ENCODE measurements around the gene IL21R. TPM values are rescaled to one million over a fixed set of nuclear protein-coding genes. Genes with fewer than 3 reads are reported as not detected.
"Not testable (repeated sequence)": the region's sequence is repeated elsewhere in the genome, so short reads cannot be mapped to it uniquely, and the experiment has no call there.

Gene IL21R
- total RNA-seq, 1 donor from 2014 or later, result 0.72 TPM

DNA sequence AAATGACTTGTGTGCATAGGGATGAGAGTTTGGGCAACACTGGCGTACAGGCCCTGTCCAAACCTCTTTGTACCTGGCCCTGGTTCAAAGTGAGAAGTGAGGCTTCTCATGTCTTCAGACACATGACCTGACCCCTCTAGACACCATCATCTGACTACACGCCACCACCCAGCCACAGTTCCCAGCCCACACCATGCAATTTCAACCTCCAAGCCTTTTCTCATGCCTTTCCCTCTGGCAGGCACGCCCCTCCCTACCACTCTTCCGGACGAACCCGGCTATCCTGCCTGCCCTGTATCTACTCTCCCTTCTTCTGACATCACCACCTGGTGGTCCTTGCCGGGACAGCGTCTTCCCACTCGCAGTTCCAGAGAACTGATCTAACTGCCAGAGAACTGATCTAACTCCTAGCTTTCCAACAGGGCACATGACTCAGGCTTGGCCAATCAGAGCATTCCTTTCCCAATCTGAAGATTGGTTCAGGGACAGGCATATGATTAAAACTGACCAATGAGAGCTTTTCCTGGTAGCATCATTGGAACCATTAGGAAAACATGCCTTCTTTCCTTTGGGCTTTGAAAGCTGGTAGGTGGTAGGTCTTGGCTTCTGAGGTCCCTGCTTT, 27.1 kb upstream of the IL21R start:
- DNase-seq (ENCODE audit: low spot score), result peak; percentile 74

DNA sequence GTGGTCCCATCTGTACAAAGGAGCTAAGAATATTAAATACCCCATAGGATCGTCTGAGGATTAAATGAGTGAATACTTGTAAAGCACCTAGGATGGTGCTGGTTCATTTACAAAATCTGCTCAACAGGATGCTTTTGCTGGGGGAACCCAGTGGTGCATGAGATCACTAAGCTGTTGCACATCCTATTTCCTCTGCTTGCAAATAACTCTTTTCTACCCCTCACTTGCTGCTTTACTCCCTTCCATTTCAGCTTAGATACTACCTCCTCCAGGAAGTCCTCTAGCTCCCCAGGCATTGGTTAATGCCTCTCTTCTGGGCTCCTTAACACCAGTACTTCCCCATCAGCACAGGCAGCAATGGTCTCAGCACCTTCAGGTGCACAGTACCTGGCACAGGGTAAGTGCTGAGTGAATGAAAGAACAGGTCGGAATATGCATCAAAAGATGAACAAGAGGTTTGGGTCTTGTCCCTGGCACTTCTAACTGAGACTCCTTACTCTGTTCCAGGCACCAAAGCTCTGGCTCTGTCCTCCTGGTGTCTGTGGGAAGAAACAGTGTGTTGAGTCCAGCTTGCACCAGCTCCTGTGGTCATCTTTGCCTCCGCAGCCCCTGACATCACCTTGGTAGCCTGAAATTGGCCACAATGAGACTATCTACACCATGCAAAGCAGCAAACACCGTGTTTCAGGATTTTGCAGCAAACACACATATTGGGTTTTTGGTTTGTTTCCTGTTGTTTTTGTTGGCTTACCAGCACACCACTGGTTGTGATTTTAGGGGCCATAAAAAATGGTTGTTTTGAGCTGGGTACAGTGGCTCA, 24.1 kb upstream of the IL21R start:
- no peak for DNase-seq (ENCODE audit: low spot score)

DNA sequence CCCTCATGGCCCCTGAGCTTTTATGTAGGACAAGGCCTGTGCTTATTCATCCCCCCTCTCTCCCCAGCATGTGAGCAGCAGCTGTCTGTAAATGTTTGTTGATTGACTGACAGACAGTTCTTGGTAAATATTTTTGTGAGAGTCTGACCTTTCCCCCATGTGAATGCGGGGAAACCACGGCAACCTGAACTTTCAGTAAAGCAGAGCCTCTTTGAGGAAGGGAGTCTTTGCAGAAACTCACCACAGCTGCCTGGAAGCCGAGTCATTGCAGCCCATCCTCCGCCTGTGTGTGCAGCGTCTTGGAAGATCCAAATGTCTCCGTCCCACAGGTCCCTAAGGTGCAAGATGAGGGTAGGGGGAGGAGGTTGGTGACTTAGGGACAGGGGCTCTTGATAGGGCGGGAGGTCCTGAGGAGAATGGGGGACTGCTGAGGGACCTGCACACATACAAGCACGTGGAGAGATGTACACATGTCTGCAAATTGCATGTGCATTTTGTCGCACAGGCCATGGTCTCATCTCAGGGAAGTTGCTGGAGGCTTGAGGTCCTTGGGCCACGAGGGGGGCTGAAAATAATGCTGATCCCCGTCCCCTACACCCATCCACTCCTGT, 23.0 kb upstream of the IL21R start:
- no peak for DNase-seq (ENCODE audit: low spot score)

DNA sequence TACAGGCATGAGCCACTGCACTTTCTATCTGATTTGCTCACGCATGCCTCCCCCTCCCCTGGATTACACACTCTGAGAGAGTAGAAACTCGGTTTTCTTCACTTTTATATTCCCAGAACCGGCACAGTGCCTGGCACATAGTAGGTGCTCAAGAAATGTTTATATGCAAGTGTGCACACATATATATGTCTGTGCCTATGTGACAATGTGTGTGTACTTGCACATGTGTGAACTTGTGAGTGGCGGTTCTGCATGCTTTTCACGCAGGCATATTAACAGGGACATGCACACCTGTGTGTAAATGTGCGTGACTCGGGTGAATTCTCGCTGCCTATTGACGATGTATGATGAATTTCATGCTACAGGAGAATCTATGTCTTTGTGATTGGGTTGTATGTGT, 22.1 kb upstream of the IL21R start:
- DNase-seq (ENCODE audit: low spot score), result no peak

DNA sequence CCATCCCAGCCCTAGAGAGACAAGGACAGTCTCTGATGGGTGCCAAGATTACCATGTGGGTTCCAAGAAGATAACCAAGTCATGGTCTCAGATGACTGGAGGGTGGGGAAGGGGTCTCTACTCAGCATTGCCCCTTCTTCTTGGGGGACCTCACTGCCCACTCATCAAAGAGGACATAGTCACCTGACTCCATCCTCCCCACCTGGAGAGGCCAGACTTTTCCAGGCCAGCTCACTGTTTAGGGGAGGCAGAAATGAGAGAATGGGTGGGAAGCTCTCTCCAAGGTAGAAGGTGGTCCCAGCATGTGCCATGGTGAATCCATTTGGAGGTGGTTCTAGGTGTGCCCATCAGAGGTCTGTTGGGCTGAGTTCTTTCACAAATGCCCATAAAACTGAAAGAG, 20.7 kb upstream of the IL21R start:
- DNase-seq (ENCODE audit: low spot score), result no peak

DNA sequence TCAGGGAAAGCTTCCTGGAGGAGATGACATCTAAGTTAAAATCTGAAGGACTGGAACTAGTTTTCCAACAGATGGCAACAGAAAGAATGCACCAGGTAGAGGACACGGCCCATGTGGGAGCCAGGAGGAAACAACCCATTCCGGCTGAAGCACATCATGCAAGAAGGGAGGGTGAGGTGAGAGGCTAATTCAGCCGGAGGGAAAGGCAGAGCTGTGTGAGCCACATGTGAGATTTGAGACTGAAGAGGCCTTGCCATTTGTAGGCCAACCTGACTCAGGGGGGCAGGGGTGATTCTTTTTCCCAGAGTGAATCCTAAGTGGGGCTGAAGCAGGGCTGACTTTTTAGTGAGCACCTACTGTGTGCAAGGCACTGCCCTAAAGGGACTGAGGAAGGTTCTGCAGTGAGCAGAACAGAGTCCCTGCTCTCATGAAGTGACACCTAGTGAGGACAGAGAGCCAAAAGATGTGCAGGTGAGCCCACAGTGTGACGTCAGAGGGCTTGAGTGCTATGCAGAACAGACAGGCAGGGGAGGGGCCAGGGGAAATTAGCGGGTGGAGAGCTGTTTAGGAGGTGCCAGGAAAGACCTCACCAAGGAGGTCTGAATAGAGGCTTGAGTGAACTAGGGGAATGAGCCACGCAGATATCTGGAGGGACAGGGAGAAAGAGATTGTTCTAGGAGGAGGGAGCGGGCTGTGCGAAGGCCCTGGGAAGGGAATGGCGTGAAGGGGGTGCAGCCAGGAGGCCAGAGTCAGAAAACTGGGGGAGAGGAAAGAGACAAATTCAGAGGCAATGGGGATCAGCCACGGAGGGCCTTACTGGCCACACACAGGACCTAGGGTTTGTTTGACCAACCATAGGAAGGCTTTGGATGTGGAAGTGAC, 19.8 kb upstream of the IL21R start:
- DNase-seq (ENCODE audit: low spot score), result no peak

DNA sequence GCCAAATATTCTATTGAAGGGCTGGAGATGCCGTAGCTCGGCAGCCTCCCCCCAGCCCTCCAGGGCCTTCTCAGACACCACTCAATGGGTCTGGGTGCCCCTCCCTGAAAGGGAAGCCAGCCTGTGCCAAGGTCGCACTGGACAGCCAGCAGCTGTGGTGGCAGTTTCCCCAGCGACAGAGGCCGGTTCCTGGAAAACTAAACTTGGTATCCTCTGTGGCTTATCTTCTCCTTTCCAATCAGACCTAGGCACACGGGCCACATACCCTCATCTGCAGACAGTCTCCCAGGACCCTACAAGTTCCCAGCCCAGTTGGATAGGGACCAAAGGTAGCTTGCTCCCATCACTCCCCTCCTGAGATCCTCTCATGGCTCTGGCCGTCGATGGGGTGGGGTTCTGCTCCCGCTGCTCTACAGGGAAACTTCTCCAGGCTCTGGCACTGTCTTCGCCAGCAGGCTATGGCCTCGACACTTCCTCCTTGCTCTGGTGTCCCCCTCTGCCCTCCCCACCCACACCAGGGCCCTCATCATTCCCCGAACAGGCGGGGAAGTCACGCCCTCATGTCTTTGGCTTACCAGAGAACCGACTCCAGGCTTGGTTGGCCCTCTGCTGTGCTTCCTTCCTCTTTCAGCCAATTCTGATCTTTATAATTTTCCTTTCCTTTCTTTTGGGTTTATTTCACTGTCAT, 18.3 kb upstream of the IL21R start:
- DNase-seq (ENCODE audit: low spot score), result no peak

DNA sequence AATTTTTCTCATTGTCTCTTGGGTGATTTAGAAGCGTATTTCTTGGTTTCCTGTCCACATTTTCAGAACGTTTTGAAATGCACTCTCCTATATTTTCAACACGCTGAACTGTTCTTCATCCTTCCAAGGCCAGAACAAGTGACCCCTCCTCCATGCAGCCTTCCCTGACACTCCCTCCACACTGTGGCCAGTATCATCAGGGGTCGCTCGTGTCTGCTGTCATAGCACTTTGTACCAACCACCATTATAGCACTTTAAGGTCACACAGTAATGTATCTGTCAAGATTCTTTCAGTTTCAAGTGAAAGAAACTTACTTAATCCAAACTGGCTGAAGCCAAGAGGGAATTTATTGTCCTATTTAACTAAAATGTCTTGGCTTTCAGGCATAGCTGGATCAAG, 17.5 kb upstream of the IL21R start:
- DNase-seq (ENCODE audit: low spot score), result no peak

DNA sequence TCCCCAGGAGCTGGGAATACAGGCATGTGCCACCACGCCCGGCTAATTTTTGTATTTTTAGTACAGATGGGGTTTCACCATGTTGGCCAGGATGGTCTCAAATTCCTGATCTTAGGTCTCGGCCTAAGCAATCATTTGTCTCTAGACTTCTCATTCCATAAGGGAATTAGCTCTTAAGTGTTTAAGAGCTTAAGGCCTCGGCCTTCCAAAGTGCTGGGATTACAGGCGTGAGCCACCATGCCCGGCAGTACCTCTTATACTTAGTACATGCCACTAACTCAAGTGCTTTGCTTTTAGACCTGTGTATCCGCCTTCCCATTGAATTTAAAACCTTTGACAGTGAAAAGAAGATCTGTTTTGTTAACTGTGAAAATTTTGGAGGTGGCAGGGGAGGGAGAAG, 16.6 kb upstream of the IL21R start:
- no peak for DNase-seq (ENCODE audit: low spot score)

DNA sequence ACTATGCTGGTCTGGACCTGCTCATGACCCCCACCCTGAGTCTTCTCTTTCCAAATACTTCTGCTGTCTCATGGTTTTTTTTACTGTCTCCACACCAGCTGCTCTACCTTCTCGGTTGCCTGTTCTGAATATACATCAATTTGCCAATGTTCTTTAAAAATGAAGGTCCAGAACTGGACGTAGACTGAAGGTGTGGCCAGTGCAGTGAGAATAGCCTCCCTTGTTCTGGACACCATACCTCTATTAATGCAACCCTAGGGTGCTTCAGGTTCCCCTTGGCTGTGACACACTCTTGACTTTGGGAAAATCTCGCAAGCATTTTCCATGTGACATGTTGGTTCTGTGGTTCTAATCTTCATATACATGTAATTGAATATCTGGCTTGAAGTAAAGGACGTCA, 15.3 kb upstream of the IL21R start:
- DNase-seq (ENCODE audit: low spot score), result no peak

DNA sequence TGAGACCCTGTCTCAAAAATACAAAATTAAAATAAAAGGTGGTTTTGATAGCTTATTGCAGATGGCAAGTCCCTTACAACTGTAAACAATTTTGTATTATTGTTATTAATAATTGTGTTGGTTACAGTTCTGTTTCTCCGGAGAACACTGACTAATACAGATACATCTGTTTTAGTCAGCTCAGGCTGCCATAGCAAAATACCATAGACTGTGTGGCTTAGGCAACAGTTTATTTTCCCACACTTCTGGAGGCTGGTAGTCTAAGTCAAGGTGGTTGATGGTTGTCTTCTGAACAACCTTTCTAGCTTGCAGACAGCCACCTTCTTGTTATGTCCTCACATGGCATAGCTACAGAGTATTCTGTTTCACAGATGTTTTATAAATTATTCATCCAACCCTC, 14.2 kb upstream of the IL21R start:
- DNase-seq (ENCODE audit: low spot score), result no peak

DNA sequence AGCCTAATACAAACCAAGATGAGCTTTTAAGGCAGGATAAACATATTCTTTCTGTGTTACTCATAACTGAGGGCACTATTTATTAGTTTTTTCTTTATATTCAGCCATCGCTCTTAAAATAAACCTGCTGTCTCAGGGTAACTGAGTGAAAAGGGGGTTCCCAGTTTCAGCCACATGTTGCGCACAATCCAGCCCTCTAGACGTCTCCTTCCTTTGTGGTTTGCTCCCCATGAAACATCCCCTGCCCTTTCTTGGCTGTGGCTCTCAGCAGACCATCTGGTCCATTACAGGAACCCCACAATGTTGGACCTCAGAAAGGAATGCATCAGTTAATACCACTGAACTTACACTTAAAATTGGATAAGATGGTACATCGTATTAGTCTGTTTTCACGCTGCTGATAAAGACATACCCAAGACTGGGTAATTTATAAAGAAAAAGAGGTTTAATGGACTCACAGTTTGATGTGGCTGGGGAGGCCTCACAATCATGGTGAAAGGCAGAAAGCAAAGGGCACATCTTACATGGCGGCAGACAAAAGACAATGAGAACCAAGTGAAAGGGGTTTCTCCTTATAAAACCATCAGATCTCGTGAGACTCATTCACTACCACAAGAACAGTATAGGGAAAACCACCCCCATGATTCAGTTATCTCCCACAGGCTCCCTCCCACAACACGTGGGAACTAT, 12.6 kb upstream of the IL21R start:
- DNase-seq (ENCODE audit: low spot score), result no peak

DNA sequence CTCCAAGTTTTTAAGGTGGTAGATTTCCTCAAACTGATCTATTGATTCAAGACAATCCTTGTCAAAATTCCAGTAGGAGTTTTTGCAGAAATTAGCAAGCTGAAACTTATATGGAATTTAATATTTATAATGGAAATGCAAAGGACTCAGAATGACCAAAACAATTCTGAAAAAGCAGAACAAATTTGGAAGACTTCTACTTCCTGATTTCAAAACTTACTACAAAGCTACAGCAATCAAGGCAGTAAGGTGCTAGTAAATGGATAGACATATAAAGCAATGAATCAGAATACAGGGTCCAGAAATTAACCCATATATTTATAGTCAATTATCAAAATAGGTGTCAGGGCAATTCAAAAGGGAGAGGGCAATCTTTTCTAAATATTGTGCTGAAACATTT, 11.8 kb upstream of the IL21R start:
- no peak for DNase-seq (ENCODE audit: low spot score)

DNA sequence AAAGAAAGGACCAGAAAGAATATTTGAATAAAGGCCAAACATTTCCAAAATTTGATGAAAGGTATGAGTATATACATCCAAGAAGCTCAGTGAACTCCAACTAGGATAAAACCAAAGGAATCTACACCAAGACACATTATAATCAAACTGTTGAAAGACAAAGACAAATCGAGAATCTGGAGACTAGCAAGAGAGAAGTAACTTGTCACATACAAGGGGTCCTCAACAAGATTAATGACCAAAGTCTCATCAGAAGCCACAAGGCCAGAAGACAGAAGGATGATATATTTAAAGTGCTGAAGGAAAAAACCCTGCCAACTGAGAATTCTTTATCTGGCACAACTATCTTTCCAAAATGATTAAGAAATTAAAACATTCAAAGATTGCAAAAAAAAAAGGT, 9.3 kb upstream of the IL21R start:
- no peak for DNase-seq (ENCODE audit: low spot score)

DNA sequence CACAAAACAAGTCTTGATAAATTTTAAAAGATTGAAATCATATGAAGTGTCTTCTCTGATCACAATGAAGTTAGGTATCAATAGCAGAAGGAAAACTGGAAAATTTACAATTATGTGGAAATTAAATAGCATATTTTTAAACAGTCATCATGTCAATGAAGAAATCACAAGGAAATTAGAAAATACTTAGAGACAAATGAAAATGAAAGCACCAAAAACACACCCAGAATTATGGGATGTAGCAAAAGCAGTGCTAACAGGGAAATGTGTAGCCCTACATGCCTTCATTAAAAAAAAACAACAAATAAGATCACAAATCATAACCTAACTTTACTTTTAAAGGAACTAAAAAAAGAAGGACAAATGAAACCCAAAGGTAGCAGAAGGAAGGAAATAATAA, 7.5 kb upstream of the IL21R start:
- DNase-seq (ENCODE audit: low spot score), result no peak

DNA sequence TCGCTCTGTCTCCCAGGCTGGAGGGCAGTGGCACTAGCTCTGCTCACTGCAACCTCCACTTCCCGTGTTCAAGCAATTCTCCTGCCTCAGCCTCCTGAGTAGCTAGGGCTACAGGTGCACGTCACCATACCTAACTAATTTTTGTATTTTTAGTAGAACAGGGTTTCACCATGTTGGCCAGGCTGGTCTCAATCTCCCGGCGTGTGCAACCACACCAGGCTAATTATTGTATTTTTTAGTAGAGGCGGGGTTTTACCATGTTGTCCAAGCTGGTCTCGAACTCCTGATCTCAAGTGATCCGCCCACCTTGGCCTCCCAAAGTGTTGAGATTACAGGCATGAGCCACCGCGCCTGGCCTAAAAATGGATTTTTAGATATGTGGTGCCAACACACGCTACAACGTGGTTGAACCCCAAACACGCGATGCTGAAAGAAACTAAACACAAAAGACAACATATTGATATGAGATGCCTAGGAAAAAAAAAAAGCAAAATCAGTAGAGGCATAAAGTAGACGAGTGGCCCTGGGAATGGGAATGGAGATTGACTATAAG, 3.6 kb upstream of the IL21R start:
- DNase-seq (ENCODE audit: low spot score), result not testable (repeated sequence)

DNA sequence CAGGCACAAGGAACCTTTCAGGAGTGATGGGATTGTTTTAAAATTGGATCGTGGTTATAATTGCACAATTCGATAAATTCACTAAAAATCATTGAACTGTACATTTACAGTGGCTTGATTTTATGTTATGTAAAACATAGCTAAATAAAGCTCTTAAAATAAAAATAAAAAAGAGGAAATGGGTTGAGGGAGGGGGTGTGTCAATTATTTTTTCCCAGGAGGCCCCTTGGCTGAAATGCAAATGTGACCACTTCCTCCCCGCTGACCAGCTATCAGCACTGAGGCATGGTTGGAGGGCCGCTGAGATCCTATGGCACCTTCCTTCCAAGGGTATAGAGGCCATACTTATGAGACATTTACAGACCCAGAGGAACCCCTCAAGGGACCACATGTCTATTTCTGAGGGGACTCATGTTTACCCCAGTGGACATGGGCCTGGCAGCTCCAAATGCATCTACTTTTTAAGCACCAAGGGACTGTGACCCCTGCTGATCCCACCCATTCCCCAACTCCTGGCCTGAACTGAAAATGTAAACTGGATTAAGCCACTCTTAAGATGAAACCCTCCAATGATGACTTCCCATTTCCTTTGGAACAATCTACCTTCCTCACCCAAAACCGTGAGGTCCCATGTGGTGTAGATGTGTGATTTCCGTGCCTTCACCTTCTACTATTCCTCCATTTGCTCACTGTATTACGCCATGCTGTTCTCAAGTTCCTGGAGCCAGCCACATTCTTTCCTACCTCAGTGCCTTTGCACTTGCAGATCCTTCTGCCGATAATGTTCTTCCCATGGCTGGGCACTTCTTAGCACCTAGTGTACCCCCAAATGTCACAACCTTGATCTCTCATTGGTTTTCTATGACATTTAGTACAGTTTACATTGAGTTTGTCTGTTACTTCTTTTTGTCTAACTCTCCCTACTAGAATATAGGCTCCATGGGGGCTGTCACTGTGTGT, 2.8 kb upstream of the IL21R start:
- no peak for DNase-seq (ENCODE audit: low spot score)

DNA sequence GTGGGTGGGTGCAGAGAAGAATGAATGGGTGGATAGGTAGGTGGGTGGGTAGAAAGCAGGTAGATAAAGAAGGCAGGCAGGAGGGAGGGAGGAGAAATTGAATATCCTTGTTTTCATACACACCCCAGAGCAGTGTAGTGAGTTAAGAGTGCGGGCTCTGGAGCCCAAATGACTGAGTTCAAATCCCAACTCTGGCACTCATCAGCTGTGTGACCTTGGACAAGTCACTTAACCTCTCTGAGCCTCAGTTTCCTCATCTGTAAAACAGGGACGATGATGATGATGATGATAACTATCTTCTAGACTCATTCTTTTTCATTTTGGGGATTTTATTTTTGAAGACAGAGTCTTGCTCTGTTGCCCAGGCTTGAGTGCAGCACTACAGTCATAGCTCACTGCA, 2.0 kb upstream of the IL21R start:
- no peak for DNase-seq (ENCODE audit: low spot score)

Measured in umbilical cord (tissue), 2 donors.